ENCODE results near the gene ECHS1.

- TF ChIP-seq CTCF (IDR thresholded peaks at IDR 0.05) (no peak), ZFX (IDR thresholded peaks at IDR 0.05; ENCODE audit: borderline replicate concordance) (no peak)
Observed at GRCh38 chr10:133378251-133379096, 5.3 kb upstream of the ECHS1 start.

Measured in 22Rv1 (cell line).